Ectodermal cell (in vitro differentiated cells): ENCODE measurements around the gene NUDCD3. TPM values are rescaled to one million over a fixed set of nuclear protein-coding genes. Genes with fewer than 3 reads are reported as not detected.

Experiments used
- H3K27ac ChIP-seq: 2 replicates; pipeline ENCODE4 v1.7.0; 2013; ENCODE audit warnings: mild to moderate bottlenecking, low read depth, low read length; ENCODE audit not compliant: insufficient read depth, poor library complexity, severe bottlenecking
- H3K27me3 ChIP-seq: 2 replicates; pipeline ENCODE4 v1.7.0; 2013; ENCODE audit warnings: mild to moderate bottlenecking, low read length; ENCODE audit not compliant: insufficient read depth, control insufficient read depth, poor library complexity, severe bottlenecking
- H3K36me3 ChIP-seq: one replicate; pipeline ENCODE4 v1.7.0; 2013; ENCODE audit warnings: low read length; ENCODE audit not compliant: control insufficient read depth, insufficient read depth
- H3K4me1 ChIP-seq: one replicate; pipeline ENCODE4 v1.7.0; 2013; ENCODE audit warnings: low read length; ENCODE audit not compliant: control insufficient read depth, insufficient read depth
- H3K4me3 ChIP-seq: 2 replicates; pipeline ENCODE4 v1.7.0; 2013; ENCODE audit warnings: low read depth, low read length, control low read depth; ENCODE audit not compliant: insufficient read depth
- H3K9me3 ChIP-seq: 2 replicates; pipeline ENCODE4 v1.7.0; 2013; ENCODE audit warnings: mild to moderate bottlenecking, low read length, moderate library complexity; ENCODE audit not compliant: control insufficient read depth
- whole genome bisulfite sequencing, 2 experiments: methylation state at CpG; one replicate each; pipeline ENCODE4 v1.1.7; 2013; ENCODE audit warnings: missing lambda C conversion rate in 2 of 2; 5-methylcytosine and 5-hydroxymethylcytosine counted together
- polyA plus RNA-seq, 4 experiments: library from polyadenylated mRNA; stranded (reverse); fragments of 50-300 nt; gene quantifications; one replicate each; pipeline ENCODE4 v1.2.3, GENCODE V29; 2013

NUDCD3 gene
- 80.4 TPM for polyA plus RNA-seq (2013, experiment 1 of 4)
- 78.4 TPM for polyA plus RNA-seq (2013, experiment 2 of 4)
- polyA plus RNA-seq (2013, experiment 3 of 4): 43.2 TPM
- polyA plus RNA-seq (2013, experiment 4 of 4): 44.7 TPM

- WGBS, 2 experiments: 1% methylated on average over 63 of the region's 63 CpGs
- peak within 1 kb of the TSS; percentile 95 for H3K4me3 ChIP-seq
- peaks cover 10% of the 10 kb centered on the region for H3K4me1 ChIP-seq
- H3K36me3 ChIP-seq: peaks cover under 1% of the 10 kb centered on the region
- no peaks in the 10 kb centered on the region for H3K9me3 ChIP-seq
- H3K27ac ChIP-seq: peak within 1 kb of the TSS; percentile 98
- no peaks in the 10 kb centered on the region for H3K27me3 ChIP-seq
These were observed at the start of gene NUDCD3 for GRCh38 chr7:44490351-44491200. Gene NUDCD3 (minus strand): TSS chr7:44490658. CDS start chr7:44490600, 58 bp downstream.

GRCh38 chr7:44539669-44540506, 49.4 kb upstream of the NUDCD3 start:
- no peaks in the 10 kb centered on the region for H3K4me1 ChIP-seq
- H3K36me3 ChIP-seq: no peaks in the 10 kb centered on the region
- no peak overlapping the region for H3K4me3 ChIP-seq
- H3K27me3 ChIP-seq: no peaks in the 10 kb centered on the region
- no peak overlapping the region for H3K27ac ChIP-seq
- 93 to 94% methylated on average over 27 of the region's 27 CpGs for WGBS, 2 experiments
- no peaks in the 10 kb centered on the region for H3K9me3 ChIP-seq

- Histone ChIP-seq H3K4me3 (no peak overlapping the region), H3K4me1 (no peaks in the 10 kb centered on the region), H3K9me3 (no peaks in the 10 kb centered on the region), H3K36me3 (no peaks in the 10 kb centered on the region), H3K27me3 (no peaks in the 10 kb centered on the region), H3K27ac (no peak overlapping the region)
- 94% methylated on average over 32 of the region's 32 CpGs for WGBS, 2 experiments
These were observed 48.6 kb upstream of the NUDCD3 start for GRCh38 chr7:44538798-44539668.

GRCh38 chr7:44538093-44538797, 47.8 kb upstream of the NUDCD3 start:
- no peaks in the 10 kb centered on the region for H3K36me3 ChIP-seq
- no peaks in the 10 kb centered on the region for H3K27me3 ChIP-seq
- no peak overlapping the region for H3K27ac ChIP-seq
- WGBS, 2 experiments: 92 to 93% methylated on average over 17 of the region's 17 CpGs
- H3K4me1 ChIP-seq: no peaks in the 10 kb centered on the region
- no peak overlapping the region for H3K4me3 ChIP-seq
- H3K9me3 ChIP-seq: no peaks in the 10 kb centered on the region

- no peaks in the 10 kb centered on the region for H3K9me3 ChIP-seq
- no peaks in the 10 kb centered on the region for H3K4me1 ChIP-seq
- no peak overlapping the region for H3K4me3 ChIP-seq
- no peak overlapping the region for H3K27ac ChIP-seq
- no peaks in the 10 kb centered on the region for H3K36me3 ChIP-seq
- H3K27me3 ChIP-seq: no peaks in the 10 kb centered on the region
- WGBS, 2 experiments: 94% methylated on average over 6 of the region's 6 CpGs
These were observed 47.0 kb upstream of the NUDCD3 start for GRCh38 chr7:44537442-44537841.

- no peak overlapping the region for H3K4me3 ChIP-seq
- no peaks in the 10 kb centered on the region for H3K27me3 ChIP-seq
- H3K9me3 ChIP-seq: no peaks in the 10 kb centered on the region
- no peak overlapping the region for H3K27ac ChIP-seq
- 89% methylated on average over 10 of the region's 10 CpGs for WGBS, 2 experiments
- no peaks in the 10 kb centered on the region for H3K4me1 ChIP-seq
- no peaks in the 10 kb centered on the region for H3K36me3 ChIP-seq
These were observed 45.6 kb upstream of the NUDCD3 start for GRCh38 chr7:44536090-44536489.

- 92 to 94% methylated on average over 8 of the region's 8 CpGs for WGBS, 2 experiments
These were observed 45.0 kb upstream of the NUDCD3 start for GRCh38 chr7:44535348-44536064.

GRCh38 chr7:44534501-44534900, 44.0 kb upstream of the NUDCD3 start:
- no peaks in the 10 kb centered on the region for H3K27me3 ChIP-seq
- H3K36me3 ChIP-seq: no peaks in the 10 kb centered on the region
- 60 to 62% methylated on average over 7 of the region's 7 CpGs for WGBS, 2 experiments
- H3K4me3 ChIP-seq: no peak overlapping the region
- H3K9me3 ChIP-seq: no peaks in the 10 kb centered on the region
- H3K4me1 ChIP-seq: no peaks in the 10 kb centered on the region
- no peak overlapping the region for H3K27ac ChIP-seq

More at GRCh38 chr7:44535348-44536064, 45.0 kb upstream of the NUDCD3 start:
- H3K9me3 ChIP-seq: no peaks in the 10 kb centered on the region
- no peak overlapping the region for H3K4me3 ChIP-seq
- H3K27ac ChIP-seq: no peak overlapping the region
- H3K27me3 ChIP-seq: no peaks in the 10 kb centered on the region
- no peaks in the 10 kb centered on the region for H3K4me1 ChIP-seq
- H3K36me3 ChIP-seq: no peaks in the 10 kb centered on the region

GRCh38 chr7:44534087-44534486, 43.6 kb upstream of the NUDCD3 start:
- Histone ChIP-seq H3K9me3 (no peaks in the 10 kb centered on the region), H3K4me3 (no peak overlapping the region), H3K27me3 (no peaks in the 10 kb centered on the region), H3K4me1 (no peaks in the 10 kb centered on the region), H3K27ac (no peak overlapping the region), H3K36me3 (no peaks in the 10 kb centered on the region)
- 89 to 94% methylated on average over 5 of the region's 5 CpGs for WGBS, 2 experiments
